Neuronal stem cell (in vitro differentiated cells): Measurements from ENCODE around the gene SCN2B.

Experiments used
- DNase-seq: peaks from one replicate; pipeline ENCODE4 v3.0.0-alpha.2; 2013; ENCODE audit warnings: low spot score
- H2AFZ ChIP-seq: one replicate; pipeline ENCODE4 v1.6.1; 2013; ENCODE audit warnings: mild to moderate bottlenecking, low read length, inconsistent platforms
- H2AK5ac ChIP-seq: 2 replicates; pipeline ENCODE4 v1.6.1; 2013; ENCODE audit warnings: low read depth, mild to moderate bottlenecking, inconsistent platforms, low read length, moderate library complexity, mixed read lengths
- H2BK120ac ChIP-seq: 2 replicates; pipeline ENCODE4 v1.6.1; 2013; ENCODE audit warnings: low read depth, mild to moderate bottlenecking, inconsistent platforms, low read length, moderate library complexity, mixed read lengths
- H2BK12ac ChIP-seq: one replicate; pipeline ENCODE4 v1.6.1; 2013; ENCODE audit warnings: low read length, inconsistent platforms
- H2BK15ac ChIP-seq: 2 replicates; pipeline ENCODE4 v1.6.1; 2013; ENCODE audit warnings: mild to moderate bottlenecking, low read length, inconsistent platforms, mixed read lengths
- H2BK5ac ChIP-seq: one replicate; pipeline ENCODE4 v1.6.1; 2013; ENCODE audit warnings: inconsistent platforms, mild to moderate bottlenecking, low read length, moderate library complexity
- H3K14ac ChIP-seq: one replicate; pipeline ENCODE4 v1.6.1; 2013; ENCODE audit warnings: low read length, inconsistent platforms
- H3K18ac ChIP-seq: 2 replicates; pipeline ENCODE4 v1.6.1; 2013; ENCODE audit warnings: low read length, inconsistent platforms
- H3K23ac ChIP-seq: 2 replicates; pipeline ENCODE4 v1.6.1; 2013; ENCODE audit warnings: low read depth, mild to moderate bottlenecking, mixed read lengths, low read length, inconsistent platforms; ENCODE audit not compliant: poor library complexity
- H3K27ac ChIP-seq: replicated peaks from 3 replicates; pipeline ENCODE4 v1.5.1; 2013; ENCODE audit warnings: low read length, inconsistent platforms
- H3K27me3 ChIP-seq, 3 experiments: 2 replicates each; pipeline ENCODE4 v1.6.1; 2013; ENCODE audit warnings: low read length in 3 of 3, mild to moderate bottlenecking in 2 of 3, inconsistent platforms in 1 of 3, low read depth in 1 of 3, mixed read lengths in 1 of 3, moderate library complexity in 1 of 3; ENCODE audit not compliant: control insufficient read depth in 3 of 3, insufficient read depth in 3 of 3
- H3K36me3 ChIP-seq, 2 donors: replicated peaks in 1 of 2; 2 replicates each; pipeline ENCODE4 v1.6.1; 2013; ENCODE audit warnings: low read length in 2 of 2; ENCODE audit not compliant: control insufficient read depth in 2 of 2, insufficient read depth in 2 of 2
- H3K4ac ChIP-seq: 2 replicates; pipeline ENCODE4 v1.6.1; 2013; ENCODE audit warnings: inconsistent platforms, mild to moderate bottlenecking, low read length, moderate library complexity
- H3K4me1 ChIP-seq, 2 donors: 1 replicate in 1 of 2; 2 replicates in 1 of 2; pipeline ENCODE4 v1.6.1; 2013; ENCODE audit warnings: low read length in 2 of 2, low read depth in 1 of 2; ENCODE audit not compliant: control insufficient read depth in 2 of 2, insufficient read depth in 1 of 2
- H3K4me2 ChIP-seq: one replicate; pipeline ENCODE4 v1.6.1; 2013; ENCODE audit warnings: mild to moderate bottlenecking, low read length, inconsistent platforms; ENCODE audit not compliant: insufficient read depth, poor library complexity, severe bottlenecking
- H3K4me3 ChIP-seq, 2 donors: 2 replicates each; pipeline ENCODE4 v1.5.1; 2013; ENCODE audit warnings: low read length in 2 of 2, mild to moderate bottlenecking in 2 of 2, inconsistent platforms in 1 of 2, moderate library complexity in 1 of 2
- H3K79me1 ChIP-seq: one replicate; pipeline ENCODE4 v1.6.1; 2013; ENCODE audit warnings: low read depth, mild to moderate bottlenecking, inconsistent platforms, low read length, moderate library complexity
- H3K9ac ChIP-seq: one replicate; pipeline ENCODE4 v1.6.1; 2013; ENCODE audit warnings: mild to moderate bottlenecking, low read depth, low read length, inconsistent platforms; ENCODE audit not compliant: poor library complexity
- H3K9me3 ChIP-seq, 2 donors: replicated peaks in 1 of 2; 2 replicates each; pipeline versions ENCODE3 to v1.6.1; 2013; ENCODE audit warnings: low read length in 2 of 2, mild to moderate bottlenecking in 2 of 2, inconsistent platforms in 1 of 2, low read depth in 1 of 2, mixed read lengths in 1 of 2, moderate library complexity in 1 of 2; ENCODE audit not compliant: control insufficient read depth in 2 of 2, insufficient read depth in 1 of 2
- H4K8ac ChIP-seq: one replicate; pipeline ENCODE4 v1.6.1; 2013; ENCODE audit warnings: low read depth, mild to moderate bottlenecking, inconsistent platforms, low read length, moderate library complexity
- H4K91ac ChIP-seq: one replicate; pipeline ENCODE4 v1.6.1; 2013; ENCODE audit warnings: low read length, low read depth, mild to moderate bottlenecking, inconsistent platforms; ENCODE audit not compliant: poor library complexity
- WGBS, 2 donors: extraction: QIAGEN DNeasy Blood & Tissue Kit; methylation state at CpG; one replicate each; pipeline ENCODE4 v1.1.7; 2013; ENCODE audit warnings: missing lambda C conversion rate in 2 of 2, mixed read lengths in 1 of 2; ENCODE audit not compliant: insufficient read length in 2 of 2, insufficient replicate concordance in 1 of 2; ENCODE audit errors: extremely low coverage in 2 of 2; 5-methylcytosine and 5-hydroxymethylcytosine counted together

The SCN2B gene

GRCh38 chr11:118201966-118202365, 25.5 kb upstream of the SCN2B start:
- Histone ChIP-seq H3K4me3 (no peak overlapping the region), H3K4ac (no peak overlapping the region), H2BK5ac (no peak overlapping the region), H3K4me1 (peaks cover 0 to 2% of the 10 kb centered on the region in 2 donors), H3K23ac (no peak overlapping the region), H2BK12ac (no peak overlapping the region), H2BK15ac (no peak overlapping the region), H3K9me3 (no peaks in the 10 kb centered on the region), H3K27ac (no peak overlapping the region), H3K9ac (no peak overlapping the region), H4K91ac (no peak overlapping the region), H2AFZ (no peak overlapping the region), H3K18ac (no peak overlapping the region), H3K4me2 (no peak overlapping the region), H3K36me3 (no peaks in the 10 kb centered on the region), H3K27me3 (peaks cover 2 to 51% (median 2%) of the 10 kb centered on the region in 3 experiments), H2BK120ac (no peak overlapping the region), H3K79me1 (no peaks in the 10 kb centered on the region), H4K8ac (no peak overlapping the region), H2AK5ac (no peak overlapping the region), H3K14ac (no peak overlapping the region)
- DNase-seq = no peak
- no CpG with 5 or more reads among the region's 2 CpGs for WGBS, 2 donors

DNA sequence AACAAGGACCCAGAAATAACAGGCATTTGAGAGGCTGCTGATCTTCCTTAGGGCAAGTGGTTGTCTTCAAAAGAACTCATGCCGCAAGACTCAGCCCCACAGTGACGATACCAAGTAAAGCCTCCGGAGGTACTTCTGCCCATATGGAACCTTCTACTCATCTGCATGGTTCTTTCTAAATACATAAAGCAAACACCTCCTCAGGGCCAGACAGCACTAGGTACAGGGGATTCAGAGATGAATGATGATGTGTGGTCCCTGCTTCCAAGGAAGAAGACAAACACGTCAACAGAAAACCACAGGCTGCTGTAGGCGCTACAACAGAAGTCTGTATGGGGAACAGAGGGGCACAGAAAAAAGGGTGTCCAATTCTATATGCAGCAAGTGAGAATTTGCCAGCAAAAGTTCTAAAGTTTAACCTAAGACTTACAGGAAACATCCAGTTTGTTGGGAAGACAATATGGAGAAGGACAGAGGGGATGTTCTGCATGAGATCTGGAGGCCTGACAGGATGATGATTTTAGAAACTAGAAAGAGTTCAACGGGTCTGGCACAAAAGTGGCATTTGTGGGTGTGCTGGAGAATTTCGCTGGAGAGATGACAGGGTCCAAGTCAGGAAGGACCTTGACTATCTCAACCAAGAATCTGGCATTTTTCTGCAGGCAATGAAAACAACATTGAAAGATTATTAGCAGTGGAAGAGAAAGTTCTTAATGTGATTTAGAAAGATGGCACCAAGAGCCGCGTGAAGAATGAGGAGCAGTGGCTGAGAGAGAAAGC, 24.7 kb upstream of the SCN2B start:
- Histone ChIP-seq H3K9me3 (no peaks in the 10 kb centered on the region), H2BK12ac (no peak overlapping the region), H3K36me3 (no peaks in the 10 kb centered on the region), H3K18ac (no peak overlapping the region), H3K27ac (no peak overlapping the region), H3K27me3 (peaks cover 2 to 46% (median 2%) of the 10 kb centered on the region in 3 experiments), H3K4me2 (no peak overlapping the region), H3K9ac (no peak overlapping the region), H2BK5ac (no peak overlapping the region), H3K23ac (no peak overlapping the region), H3K4ac (no peak overlapping the region), H3K79me1 (no peaks in the 10 kb centered on the region), H3K4me1 (no peaks in the 10 kb centered on the region), H2BK15ac (no peak overlapping the region), H4K91ac (no peak overlapping the region), H2AFZ (no peak overlapping the region), H3K14ac (no peak overlapping the region), H4K8ac (no peak overlapping the region), H3K4me3 (no peak overlapping the region), H2AK5ac (no peak overlapping the region), H2BK120ac (no peak overlapping the region)
- DNase-seq = no peak
- WGBS, 2 donors = no CpG with 5 or more reads among the region's 9 CpGs

DNA sequence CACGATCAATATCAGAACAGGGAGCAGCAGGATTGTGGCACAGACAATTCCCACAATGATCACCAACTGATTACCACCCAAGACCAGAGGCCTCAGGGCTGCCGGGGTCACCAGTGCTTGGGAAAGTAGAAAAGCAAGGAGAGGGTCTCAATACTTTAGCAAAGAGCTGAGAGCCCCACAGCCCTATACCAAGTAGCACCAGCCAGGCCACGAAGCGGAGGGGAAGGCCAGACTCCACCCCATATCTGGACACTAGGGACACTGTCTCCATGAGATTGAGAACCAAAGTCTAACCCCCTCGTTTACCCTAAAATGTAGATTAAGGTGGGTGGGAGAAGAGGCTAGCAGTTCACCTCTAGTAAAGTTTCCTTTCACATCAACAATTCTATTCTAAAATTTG, 24.1 kb upstream of the SCN2B start:
- Histone ChIP-seq H3K36me3 (no peaks in the 10 kb centered on the region), H2AK5ac (no peak overlapping the region), H2AFZ (no peak overlapping the region), H3K4me3 (no peak overlapping the region), H3K79me1 (no peaks in the 10 kb centered on the region), H2BK5ac (no peak overlapping the region), H3K9ac (peak overlapping the region; percentile 30), H2BK12ac (no peak overlapping the region), H3K23ac (no peak overlapping the region), H3K4ac (no peak overlapping the region), H3K27ac (no peak overlapping the region), H3K9me3 (no peaks in the 10 kb centered on the region), H4K91ac (no peak overlapping the region), H3K4me2 (no peak overlapping the region), H2BK120ac (no peak overlapping the region), H3K18ac (no peak overlapping the region), H3K4me1 (no peaks in the 10 kb centered on the region), H3K14ac (no peak overlapping the region), H4K8ac (no peak overlapping the region), H3K27me3 (peaks cover 0 to 40% (median 2%) of the 10 kb centered on the region in 3 experiments), H2BK15ac (no peak overlapping the region)
- no CpG with 5 or more reads among the region's 5 CpGs for WGBS, 2 donors
- no peak for DNase-seq

DNA sequence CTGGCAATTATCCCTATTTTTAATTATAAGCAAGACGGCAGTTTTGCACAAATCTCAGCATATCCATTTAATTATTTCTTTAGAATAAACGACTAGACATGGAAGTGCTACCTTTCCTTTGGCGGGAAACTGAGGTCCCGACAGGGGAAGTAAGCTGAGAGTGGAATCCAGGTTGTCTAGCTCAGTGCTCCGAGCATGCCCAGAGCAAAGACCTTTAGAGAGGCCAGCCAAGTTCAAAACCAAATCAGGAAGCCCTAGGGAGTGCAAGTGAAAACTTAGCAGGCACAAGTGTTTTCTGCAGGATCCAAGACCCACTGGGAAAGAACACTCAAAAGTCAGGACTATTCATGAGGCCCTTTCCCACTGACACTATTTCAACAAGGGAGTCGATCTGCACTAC, 22.7 kb upstream of the SCN2B start:
- no peak for DNase-seq
- H3K79me1 ChIP-seq = no peaks in the 10 kb centered on the region
- H3K36me3 ChIP-seq = no peaks in the 10 kb centered on the region
- H4K91ac ChIP-seq = no peak overlapping the region
- no peak overlapping the region for H3K4ac ChIP-seq
- no peak overlapping the region for H2BK12ac ChIP-seq
- no peak overlapping the region for H3K23ac ChIP-seq
- H3K14ac ChIP-seq = no peak overlapping the region
- no peak overlapping the region for H4K8ac ChIP-seq
- no CpG with 5 or more reads among the region's 6 CpGs for WGBS, 2 donors
- H2BK120ac ChIP-seq = no peak overlapping the region
- H3K9me3 ChIP-seq = no peaks in the 10 kb centered on the region
- H3K4me2 ChIP-seq = no peak overlapping the region
- peaks cover 0 to 35% (median 2%) of the 10 kb centered on the region in 3 experiments for H3K27me3 ChIP-seq
- H3K4me1 ChIP-seq = peaks cover 0 to 4% of the 10 kb centered on the region in 2 donors
- no peak overlapping the region for H2AK5ac ChIP-seq
- H3K9ac ChIP-seq = no peak overlapping the region
- H3K18ac ChIP-seq = no peak overlapping the region
- no peak overlapping the region for H3K4me3 ChIP-seq
- no peak overlapping the region for H2BK15ac ChIP-seq
- H2BK5ac ChIP-seq = no peak overlapping the region
- H2AFZ ChIP-seq = no peak overlapping the region
- H3K27ac ChIP-seq = no peak overlapping the region
